ENCODE results near the gene IL4R.

GRCh38 chr16:27317320-27317719 is 3.5 kb downstream of the IL4R start:
- TF ChIP-seq CTCF (IDR thresholded peaks at IDR 0.05 in 8 of 11, conservative IDR thresholded peaks at IDR 0.05 in 3 of 11) (no peak), POLR2A (IDR thresholded peaks at IDR 0.05) (no peak)

All from spleen (tissue), 7 donors.